SK-N-SH (cell line): Measurements from ENCODE around the gene PFKFB3. TPM values are rescaled to one million over a fixed set of nuclear protein-coding genes. Genes with fewer than 3 reads are reported as not detected.

Source experiments
- CTCF ChIA-PET: fragments of 300-600, 350-600 bp; formaldehyde crosslinking; extraction: SDS; loops from one replicate; lab custom pipeline; 2021; lab: Yijun Ruan, JAX
- POLR2A ChIA-PET: fragments of 350-600 bp; sonication (Branson Sonifier 250); formaldehyde crosslinking; extraction: SDS; loops from one replicate; lab custom pipeline; 2020; ENCODE audit warnings: antibody characterized with exemption, inconsistent platforms; lab: Yijun Ruan, JAX
- DNase-seq: peaks from one replicate; pipeline ENCODE4 v3.0.0; 2012
- H2AFZ ChIP-seq: fragments of 200-600 bp; sonication (generic); 2 replicates; pipeline ENCODE4 v1.8.1; 2016; ENCODE audit warnings: antibody characterized with exemption, mild to moderate bottlenecking, low read depth
- H3F3A ChIP-seq: fragments of 200-600 bp; sonication (generic); replicated peaks from 2 replicates; pipeline ENCODE3; 2016; ENCODE audit warnings: antibody characterized with exemption, mild to moderate bottlenecking; ENCODE audit not compliant: insufficient read depth
- H3K27ac ChIP-seq, 2 experiments: fragments of 200-500 bp in 1 of 2; fragments of 200-600 bp in 1 of 2; sonication (Bioruptor generic) in 1 of 2; sonication (generic), shearing (Covaris generic) in 1 of 2; 2 replicates each; pipeline versions ENCODE4 v1.5.1 to v1.6.1; 2014 to 2016; ENCODE audit warnings: low read depth in 2 of 2, inconsistent platforms in 1 of 2, low read length in 1 of 2, mild to moderate bottlenecking in 1 of 2, mixed read lengths in 1 of 2
- H3K27me3 ChIP-seq: fragments of 200-600 bp; sonication (generic), shearing (Covaris generic); 2 replicates; pipeline ENCODE4 v1.6.1; 2016; ENCODE audit warnings: mixed run types; ENCODE audit not compliant: insufficient read depth
- H3K36me3 ChIP-seq, 2 experiments: fragments of 200-500 bp in 1 of 2; fragments of 200-600 bp in 1 of 2; sonication (Bioruptor generic) in 1 of 2; sonication (generic) in 1 of 2; replicated peaks in 1 of 2; 2 replicates each; pipeline versions ENCODE3 to v1.5.1; 2014 to 2016; ENCODE audit warnings: low read length in 1 of 2, mild to moderate bottlenecking in 1 of 2; ENCODE audit not compliant: insufficient read depth in 2 of 2, control insufficient read depth in 1 of 2
- H3K4me1 ChIP-seq, 2 experiments: fragments of 200-500 bp in 1 of 2; fragments of 200-600 bp in 1 of 2; sonication (Bioruptor generic) in 1 of 2; sonication (generic), shearing (Covaris generic) in 1 of 2; 2 replicates each; pipeline versions ENCODE4 v1.5.1 to v1.6.1; 2014 to 2016; ENCODE audit warnings: low read depth in 1 of 2, low read length in 1 of 2, mixed run types in 1 of 2; ENCODE audit not compliant: insufficient read depth in 2 of 2, control insufficient read depth in 1 of 2
- H3K4me2 ChIP-seq: fragments of 200-600 bp; sonication (generic), shearing (Covaris generic); 2 replicates; pipeline ENCODE4 v1.6.1; 2017; ENCODE audit warnings: mixed run types
- H3K4me3 ChIP-seq, 2 experiments: fragments of 200-500 bp in 1 of 2; fragments of 200-600 bp in 1 of 2; sonication (Bioruptor generic) in 1 of 2; sonication (generic), shearing (Covaris generic) in 1 of 2; 2 replicates each; pipeline versions ENCODE4 v1.5.1 to v1.8.1; 2014 to 2016; ENCODE audit warnings: low read depth in 2 of 2, inconsistent platforms in 1 of 2, low read length in 1 of 2, mild to moderate bottlenecking in 1 of 2, mixed read lengths in 1 of 2, moderate library complexity in 1 of 2
- H3K79me2 ChIP-seq: fragments of 200-600 bp; sonication (generic); 2 replicates; pipeline ENCODE4 v1.8.1; 2017; ENCODE audit warnings: mild to moderate bottlenecking; ENCODE audit not compliant: insufficient read depth
- H3K9ac ChIP-seq: fragments of 200-600 bp; sonication (generic); 2 replicates; pipeline ENCODE4 v1.6.1; 2017; ENCODE audit warnings: mixed run types
- H3K9me2 ChIP-seq: fragments of 200-600 bp; sonication (generic); 2 replicates; pipeline ENCODE4 v1.6.1; 2017; ENCODE audit warnings: mixed run types
- H3K9me3 ChIP-seq: fragments of 200-600 bp; sonication (generic); 2 replicates; pipeline ENCODE4 v1.6.1; 2017; ENCODE audit warnings: mixed run types, mild to moderate bottlenecking, moderate library complexity
- H4K20me1 ChIP-seq: fragments of 200-600 bp; sonication (generic); 2 replicates; pipeline ENCODE4 v1.6.1; 2017; ENCODE audit warnings: mild to moderate bottlenecking, mixed run types; ENCODE audit not compliant: insufficient read depth
- ELF1 ChIP-seq: IDR thresholded peaks from 2 replicates; pipeline ENCODE4 v1.4.0; 2012
- EZH2phosphoT487 ChIP-seq: fragments of 200-600 bp; sonication (generic); IDR thresholded peaks from 2 replicates; pipeline ENCODE4 v1.6.1; 2017; ENCODE audit warnings: low read depth, mixed run types, mild to moderate bottlenecking, antibody characterized with exemption, moderate library complexity, borderline replicate concordance
- FOSL2 ChIP-seq: IDR thresholded peaks from 2 replicates; pipeline ENCODE4 v1.4.0; 2012; ENCODE audit warnings: low read depth, mild to moderate bottlenecking, moderate library complexity, borderline replicate concordance
- FOXJ3 ChIP-seq: sonication (generic); formaldehyde crosslinking; IDR thresholded peaks from 2 replicates; pipeline ENCODE4 v1.5.1; 2020; ENCODE audit warnings: mild to moderate bottlenecking, missing genetic modification reagents
- GABPA ChIP-seq: IDR thresholded peaks from 2 replicates; pipeline ENCODE4 v1.4.0; 2012; ENCODE audit warnings: low read depth, mild to moderate bottlenecking
- NRF1 ChIP-seq: IDR thresholded peaks from 2 replicates; pipeline ENCODE4 v1.6.1; 2012; ENCODE audit warnings: low read depth, mild to moderate bottlenecking, low read length
- RCOR1 ChIP-seq: fragments of 150-350 bp; IDR thresholded peaks from 2 replicates; pipeline ENCODE4 v1.6.1; 2017; ENCODE audit warnings: antibody characterized with exemption, low read length
- SIN3A ChIP-seq: IDR thresholded peaks from 2 replicates; pipeline ENCODE4 v1.6.1; 2012; ENCODE audit warnings: low read depth, mild to moderate bottlenecking, low read length, moderate library complexity, borderline replicate concordance
- TCF12 ChIP-seq: IDR thresholded peaks from 2 replicates; pipeline ENCODE4 v1.4.0; 2012
- TEAD4 ChIP-seq: IDR thresholded peaks from 2 replicates; pipeline ENCODE4 v1.4.0; 2012; ENCODE audit warnings: mild to moderate bottlenecking, borderline replicate concordance; ENCODE audit not compliant: insufficient read depth
- USF2 ChIP-seq: fragments of 150-350 bp; IDR thresholded peaks from 2 replicates; pipeline ENCODE4 v1.6.1; 2017; ENCODE audit warnings: antibody characterized with exemption, low read length, low read depth, borderline replicate concordance
- WGBS: methylation state at CpG from one replicate; pipeline ENCODE4 v1.1.6; 2017; ENCODE audit warnings: low lambda C conversion rate; 5-methylcytosine and 5-hydroxymethylcytosine counted together
- polyA plus RNA-seq, 3 experiments: library from polyadenylated mRNA; depleted of rRNA; stranded (reverse); fragments of >200 nt; gene quantifications; 2 replicates each; pipeline ENCODE4 v1.2.3, GENCODE V29; 2012
- TF ChIP-seq, protein P1 (sequence below): IDR thresholded peaks from 2 replicates; pipeline ENCODE4; 2012
- TF ChIP-seq, protein P2 (sequence below): IDR thresholded peaks from 2 replicates; pipeline ENCODE4 v1.4.0; 2012; ENCODE audit warnings: low read depth
- TF ChIP-seq, protein P3 (sequence below): IDR thresholded peaks from 2 replicates; pipeline ENCODE4 v1.6.1; 2012; ENCODE audit warnings: mild to moderate bottlenecking, low read depth, low read length, moderate library complexity
- TF ChIP-seq, protein P4 (sequence below): fragments of 200-600 bp; sonication (generic); IDR thresholded peaks from 2 replicates; pipeline ENCODE4 v1.6.1; 2017; ENCODE audit warnings: antibody characterized with exemption, mild to moderate bottlenecking, moderate library complexity

The PFKFB3 gene
- polyA plus RNA-seq, 1 of the 3 experiments (the other 2 are of a cell fraction) = 59.7 TPM

GRCh38 chr10:6232846-6233724, 30.4 kb downstream of the PFKFB3 start:
- H3K4me2 ChIP-seq = no peak overlapping the region
- DNase-seq = peak; percentile 12
- no peak overlapping the region for H3K9ac ChIP-seq
- WGBS = 89% methylated on average over 21 of the region's 28 CpGs
- no peaks in the 10 kb centered on the region for H3K9me3 ChIP-seq
- no peak overlapping the region for H3K27ac ChIP-seq
- H3K4me1 ChIP-seq = no peaks in the 10 kb centered on the region
- H3K9me2 ChIP-seq = no peaks in the 10 kb centered on the region
- H4K20me1 ChIP-seq = no peaks in the 10 kb centered on the region
- H3K4me3 ChIP-seq = no peak overlapping the region
- peaks cover 20% of the 10 kb centered on the region; the same call in 1 of the 2 replicates for H3K79me2 ChIP-seq
- H3K36me3 ChIP-seq = peaks cover 57 to 61% of the 10 kb centered on the region in 2 experiments
- peaks cover 31% of the 10 kb centered on the region for H3F3A ChIP-seq
- no peak for TF ChIP-seq FOXJ3 (CRISPR knock-in tag)
- no peak for TF ChIP-seq TCF12
- TF ChIP-seq, protein P1, sequence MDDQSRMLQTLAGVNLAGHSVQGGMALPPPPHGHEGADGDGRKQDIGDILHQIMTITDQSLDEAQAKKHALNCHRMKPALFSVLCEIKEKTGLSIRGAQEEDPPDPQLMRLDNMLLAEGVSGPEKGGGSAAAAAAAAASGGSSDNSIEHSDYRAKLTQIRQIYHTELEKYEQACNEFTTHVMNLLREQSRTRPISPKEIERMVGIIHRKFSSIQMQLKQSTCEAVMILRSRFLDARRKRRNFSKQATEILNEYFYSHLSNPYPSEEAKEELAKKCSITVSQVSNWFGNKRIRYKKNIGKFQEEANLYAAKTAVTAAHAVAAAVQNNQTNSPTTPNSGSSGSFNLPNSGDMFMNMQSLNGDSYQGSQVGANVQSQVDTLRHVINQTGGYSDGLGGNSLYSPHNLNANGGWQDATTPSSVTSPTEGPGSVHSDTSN = no peak
- no peak for TF ChIP-seq RCOR1
- TF ChIP-seq, all 33 proteins: peak for 0
- Histone ChIP-seq H2AFZ (no peak overlapping the region), H3K27me3 (no peaks in the 10 kb centered on the region)
- ChIA-PET CTCF (interaction anchor here (0.8 to 7.1 kb wide), 3 partner anchors 31 to 169 kb away, joined by 3 to 40 read pairs (median 7); partner anchors contain the start of gene PFKFB3), POLR2A (no interaction called here)

- TF ChIP-seq FOXJ3 (CRISPR knock-in tag) (no peak), SIN3A (no peak), ELF1 (no peak), TEAD4 (no peak), EZH2phosphoT487 (no peak), FOSL2 (no peak), NRF1 (no peak), USF2 (no peak), GABPA (no peak)
- TF ChIP-seq, protein P2, sequence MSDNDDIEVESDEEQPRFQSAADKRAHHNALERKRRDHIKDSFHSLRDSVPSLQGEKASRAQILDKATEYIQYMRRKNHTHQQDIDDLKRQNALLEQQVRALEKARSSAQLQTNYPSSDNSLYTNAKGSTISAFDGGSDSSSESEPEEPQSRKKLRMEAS = no peak
- TF ChIP-seq, protein P3, sequence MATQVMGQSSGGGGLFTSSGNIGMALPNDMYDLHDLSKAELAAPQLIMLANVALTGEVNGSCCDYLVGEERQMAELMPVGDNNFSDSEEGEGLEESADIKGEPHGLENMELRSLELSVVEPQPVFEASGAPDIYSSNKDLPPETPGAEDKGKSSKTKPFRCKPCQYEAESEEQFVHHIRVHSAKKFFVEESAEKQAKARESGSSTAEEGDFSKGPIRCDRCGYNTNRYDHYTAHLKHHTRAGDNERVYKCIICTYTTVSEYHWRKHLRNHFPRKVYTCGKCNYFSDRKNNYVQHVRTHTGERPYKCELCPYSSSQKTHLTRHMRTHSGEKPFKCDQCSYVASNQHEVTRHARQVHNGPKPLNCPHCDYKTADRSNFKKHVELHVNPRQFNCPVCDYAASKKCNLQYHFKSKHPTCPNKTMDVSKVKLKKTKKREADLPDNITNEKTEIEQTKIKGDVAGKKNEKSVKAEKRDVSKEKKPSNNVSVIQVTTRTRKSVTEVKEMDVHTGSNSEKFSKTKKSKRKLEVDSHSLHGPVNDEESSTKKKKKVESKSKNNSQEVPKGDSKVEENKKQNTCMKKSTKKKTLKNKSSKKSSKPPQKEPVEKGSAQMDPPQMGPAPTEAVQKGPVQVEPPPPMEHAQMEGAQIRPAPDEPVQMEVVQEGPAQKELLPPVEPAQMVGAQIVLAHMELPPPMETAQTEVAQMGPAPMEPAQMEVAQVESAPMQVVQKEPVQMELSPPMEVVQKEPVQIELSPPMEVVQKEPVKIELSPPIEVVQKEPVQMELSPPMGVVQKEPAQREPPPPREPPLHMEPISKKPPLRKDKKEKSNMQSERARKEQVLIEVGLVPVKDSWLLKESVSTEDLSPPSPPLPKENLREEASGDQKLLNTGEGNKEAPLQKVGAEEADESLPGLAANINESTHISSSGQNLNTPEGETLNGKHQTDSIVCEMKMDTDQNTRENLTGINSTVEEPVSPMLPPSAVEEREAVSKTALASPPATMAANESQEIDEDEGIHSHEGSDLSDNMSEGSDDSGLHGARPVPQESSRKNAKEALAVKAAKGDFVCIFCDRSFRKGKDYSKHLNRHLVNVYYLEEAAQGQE = no peak
- TF ChIP-seq, protein P4, sequence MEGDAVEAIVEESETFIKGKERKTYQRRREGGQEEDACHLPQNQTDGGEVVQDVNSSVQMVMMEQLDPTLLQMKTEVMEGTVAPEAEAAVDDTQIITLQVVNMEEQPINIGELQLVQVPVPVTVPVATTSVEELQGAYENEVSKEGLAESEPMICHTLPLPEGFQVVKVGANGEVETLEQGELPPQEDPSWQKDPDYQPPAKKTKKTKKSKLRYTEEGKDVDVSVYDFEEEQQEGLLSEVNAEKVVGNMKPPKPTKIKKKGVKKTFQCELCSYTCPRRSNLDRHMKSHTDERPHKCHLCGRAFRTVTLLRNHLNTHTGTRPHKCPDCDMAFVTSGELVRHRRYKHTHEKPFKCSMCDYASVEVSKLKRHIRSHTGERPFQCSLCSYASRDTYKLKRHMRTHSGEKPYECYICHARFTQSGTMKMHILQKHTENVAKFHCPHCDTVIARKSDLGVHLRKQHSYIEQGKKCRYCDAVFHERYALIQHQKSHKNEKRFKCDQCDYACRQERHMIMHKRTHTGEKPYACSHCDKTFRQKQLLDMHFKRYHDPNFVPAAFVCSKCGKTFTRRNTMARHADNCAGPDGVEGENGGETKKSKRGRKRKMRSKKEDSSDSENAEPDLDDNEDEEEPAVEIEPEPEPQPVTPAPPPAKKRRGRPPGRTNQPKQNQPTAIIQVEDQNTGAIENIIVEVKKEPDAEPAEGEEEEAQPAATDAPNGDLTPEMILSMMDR = no peak
- Histone ChIP-seq H3K27me3 (no peaks in the 10 kb centered on the region), H3K9me2 (no peaks in the 10 kb centered on the region), H2AFZ (no peak overlapping the region), H3K9ac (no peak overlapping the region), H4K20me1 (peaks cover under 1% of the 10 kb centered on the region; the same call in 1 of the 2 replicates), H3F3A (peaks cover 38% of the 10 kb centered on the region), H3K9me3 (no peaks in the 10 kb centered on the region), H3K79me2 (peaks cover 20% of the 10 kb centered on the region; the same call in 1 of the 2 replicates), H3K4me1 (no peaks in the 10 kb centered on the region), H3K4me3 (no peak overlapping the region), H3K36me3 (peaks cover 52 to 55% of the 10 kb centered on the region in 2 experiments), H3K4me2 (no peak overlapping the region), H3K27ac (peak overlapping the region in 1 of 2 experiments; percentile 3; a peak in 1 of 4 replicates)
- ChIA-PET POLR2A (no interaction called here), CTCF (interaction anchor here (0.6 to 7.1 kb wide), 3 partner anchors 31 to 172 kb away, joined by 4 to 40 read pairs (median 7); partner anchors contain the start of gene PFKFB3)
- no peak for DNase-seq
- 87% methylated on average over 11 of the region's 11 CpGs for WGBS
These were observed 31.1 kb downstream of the PFKFB3 start for GRCh38 chr10:6233725-6234277.
